Suprapubic skin (tissue), 4 donors: ENCODE data around the gene ROR2. TPM values are rescaled to one million over a fixed set of nuclear protein-coding genes. Genes with fewer than 3 reads are reported as not detected.
"Not testable (repeated sequence)": the region's sequence is repeated elsewhere in the genome, so short reads cannot be mapped to it uniquely, and the experiment has no call there.

ENCODE experiments used
- DNase-seq, 2 donors: peaks; one replicate each; pipeline ENCODE4 v3.0.0-alpha.2; 2019; ENCODE audit warnings: low spot score in 2 of 2
- H3K27ac ChIP-seq: fragments of 200-600 bp; sonication (generic); one replicate; pipeline ENCODE4 v1.5.1; 2019
- H3K27me3 ChIP-seq: fragments of 200-600 bp; sonication (generic); one replicate; pipeline ENCODE4 v1.5.1; 2019
- H3K36me3 ChIP-seq: fragments of 200-600 bp; sonication (generic); one replicate; pipeline ENCODE4 v1.5.1; 2019
- H3K4me1 ChIP-seq: fragments of 200-600 bp; sonication (generic); one replicate; pipeline ENCODE4 v1.5.1; 2019
- H3K4me3 ChIP-seq: fragments of 200-600 bp; sonication (generic); one replicate; pipeline ENCODE4 v1.5.1; 2019; ENCODE audit warnings: mild to moderate bottlenecking
- H3K9me3 ChIP-seq: fragments of 200-600 bp; sonication (generic); one replicate; pipeline ENCODE4 v1.5.1; 2019
- EP300 ChIP-seq: sonication (generic); formaldehyde crosslinking; IDR thresholded peaks from one replicate; pipeline ENCODE4 v1.6.1; 2017; ENCODE audit warnings: antibody characterized with exemption
- POLR2A ChIP-seq, 2 donors: fragments of 450-650 bp; IDR thresholded peaks; one replicate each; pipeline ENCODE4 v1.6.1; 2017; ENCODE audit warnings: antibody characterized with exemption in 2 of 2, mild to moderate bottlenecking in 2 of 2, moderate library complexity in 2 of 2
- POLR2AphosphoS5 ChIP-seq, 3 donors: sonication (generic); formaldehyde crosslinking; IDR thresholded peaks; one replicate each; pipeline ENCODE4 v1.6.1; 2017; ENCODE audit warnings: antibody characterized with exemption in 3 of 3
- WGBS: methylation state at CpG from one replicate; pipeline ENCODE4 v1.1.5; 2018; 5-methylcytosine and 5-hydroxymethylcytosine counted together
- total RNA-seq, 4 donors: library from RNA; depleted of rRNA; stranded (reverse); fragments of >200 nt; gene quantifications; one replicate each; pipeline ENCODE4 v1.1.0, GENCODE V29; 2016
- TF ChIP-seq, protein P1 (sequence below), 2 donors: fragments of 200-600 bp in 1 of 2; fragments of 450-650 bp in 1 of 2; sonication (generic) in 1 of 2; IDR thresholded peaks; one replicate each; pipeline ENCODE4 v1.5.1; 2016 to 2019; ENCODE audit warnings: antibody characterized with exemption in 2 of 2, mild to moderate bottlenecking in 1 of 2, moderate library complexity in 1 of 2

Gene ROR2
- total RNA-seq, 4 donors from 2014 or later = 3.3 to 7.3 (median 5.0) TPM

DNA sequence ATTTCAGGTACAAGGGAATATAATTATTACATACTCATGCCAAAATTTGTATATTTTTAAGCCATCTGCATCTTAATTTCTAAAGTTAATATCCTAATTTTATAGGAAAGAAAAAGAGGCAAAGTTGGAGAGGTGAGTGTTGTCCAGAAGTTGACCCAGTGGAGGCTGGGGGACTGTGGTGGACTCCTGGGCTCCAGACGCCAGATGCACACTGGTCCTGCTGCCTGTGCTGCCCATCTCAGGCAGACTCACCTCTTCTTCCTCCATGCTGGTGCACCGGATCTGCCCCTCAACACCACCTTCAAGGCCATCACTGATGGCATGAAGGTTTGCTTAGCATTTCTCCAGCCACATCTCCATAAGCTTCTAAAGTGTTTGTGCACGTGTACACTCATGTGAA is 305.6 kb downstream of the ROR2 start:
- 87% methylated on average over 3 of the region's 3 CpGs for WGBS
- no peak for TF ChIP-seq EP300

DNA sequence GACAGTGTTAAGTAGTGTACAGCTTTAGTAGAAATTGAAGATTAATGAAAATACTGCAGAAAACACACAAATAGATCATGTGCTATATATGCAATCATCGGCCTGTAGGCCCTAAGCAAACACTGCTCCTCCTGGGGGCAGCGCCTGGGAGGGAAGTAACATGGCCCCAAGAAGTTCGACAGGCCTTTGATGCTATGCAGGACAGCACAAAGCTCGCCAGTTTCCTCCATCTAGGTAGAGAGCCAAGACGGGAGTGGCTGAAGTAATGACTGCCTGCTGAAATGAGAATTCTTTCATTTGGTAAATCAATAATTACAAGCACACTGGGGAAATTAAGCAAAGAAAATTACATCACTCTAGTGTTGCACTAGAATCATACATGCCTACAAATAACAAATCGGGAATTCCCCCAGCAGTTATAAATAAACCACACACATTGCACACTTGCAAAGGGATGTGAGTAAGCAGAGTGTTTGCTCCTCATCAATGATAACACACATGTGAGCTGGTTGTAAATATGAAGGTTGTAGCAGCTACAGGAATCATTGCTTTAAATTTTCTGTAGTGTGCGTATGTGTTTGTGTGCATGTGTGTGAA is 306.4 kb downstream of the ROR2 start:
- TF ChIP-seq POLR2AphosphoS5 (IDR thresholded peaks at IDR 0.05) (no peak), POLR2A (IDR thresholded peaks at IDR 0.05) (no peak), EP300 (no peak)
- TF ChIP-seq, protein P1, sequence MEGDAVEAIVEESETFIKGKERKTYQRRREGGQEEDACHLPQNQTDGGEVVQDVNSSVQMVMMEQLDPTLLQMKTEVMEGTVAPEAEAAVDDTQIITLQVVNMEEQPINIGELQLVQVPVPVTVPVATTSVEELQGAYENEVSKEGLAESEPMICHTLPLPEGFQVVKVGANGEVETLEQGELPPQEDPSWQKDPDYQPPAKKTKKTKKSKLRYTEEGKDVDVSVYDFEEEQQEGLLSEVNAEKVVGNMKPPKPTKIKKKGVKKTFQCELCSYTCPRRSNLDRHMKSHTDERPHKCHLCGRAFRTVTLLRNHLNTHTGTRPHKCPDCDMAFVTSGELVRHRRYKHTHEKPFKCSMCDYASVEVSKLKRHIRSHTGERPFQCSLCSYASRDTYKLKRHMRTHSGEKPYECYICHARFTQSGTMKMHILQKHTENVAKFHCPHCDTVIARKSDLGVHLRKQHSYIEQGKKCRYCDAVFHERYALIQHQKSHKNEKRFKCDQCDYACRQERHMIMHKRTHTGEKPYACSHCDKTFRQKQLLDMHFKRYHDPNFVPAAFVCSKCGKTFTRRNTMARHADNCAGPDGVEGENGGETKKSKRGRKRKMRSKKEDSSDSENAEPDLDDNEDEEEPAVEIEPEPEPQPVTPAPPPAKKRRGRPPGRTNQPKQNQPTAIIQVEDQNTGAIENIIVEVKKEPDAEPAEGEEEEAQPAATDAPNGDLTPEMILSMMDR (IDR thresholded peaks at IDR 0.05) = no peak
- no peaks in the 10 kb centered on the region for H3K36me3 ChIP-seq
- H3K4me3 ChIP-seq = no peak overlapping the region
- H3K4me1 ChIP-seq = no peaks in the 10 kb centered on the region
- DNase-seq = no peak
- peaks cover 8% of the 10 kb centered on the region for H3K27me3 ChIP-seq
- no peak overlapping the region for H3K27ac ChIP-seq
- H3K9me3 ChIP-seq = peaks cover 4% of the 10 kb centered on the region
- WGBS = 63% methylated on average over 7 of the region's 7 CpGs

More for the DNA sequence above, 305.6 kb downstream of the ROR2 start:
- no peak for DNase-seq
- Histone ChIP-seq H3K27me3 (peaks cover 8% of the 10 kb centered on the region), H3K4me1 (no peaks in the 10 kb centered on the region), H3K27ac (no peak overlapping the region), H3K36me3 (no peaks in the 10 kb centered on the region), H3K9me3 (peaks cover 4% of the 10 kb centered on the region), H3K4me3 (no peak overlapping the region)

DNA sequence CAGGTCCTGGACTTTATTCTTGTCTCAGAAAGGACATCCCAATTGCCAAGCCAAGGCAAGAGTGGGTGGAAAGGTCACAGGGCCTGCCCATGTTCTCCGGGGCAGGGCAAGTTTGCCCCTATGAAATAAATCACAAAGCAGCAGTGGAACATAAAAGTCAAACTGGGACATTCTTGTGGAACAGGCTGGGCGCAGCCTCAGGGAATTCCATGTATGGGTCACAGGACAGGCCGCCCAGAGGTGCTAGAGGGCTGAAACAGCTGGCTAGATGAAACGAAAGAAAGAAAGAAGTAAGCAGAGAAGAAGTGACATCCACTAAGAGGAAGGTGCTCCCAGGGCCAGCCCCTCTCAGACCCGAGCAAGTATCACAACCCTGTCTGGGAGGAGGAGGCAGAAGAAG is 307.3 kb downstream of the ROR2 start:
- TF ChIP-seq EP300 (no peak), POLR2AphosphoS5 (IDR thresholded peaks at IDR 0.05) (no peak), POLR2A (IDR thresholded peaks at IDR 0.05) (no peak)
- TF ChIP-seq, protein P1 (IDR thresholded peaks at IDR 0.05) = no peak
- Histone ChIP-seq H3K27ac (no peak overlapping the region), H3K36me3 (no peaks in the 10 kb centered on the region), H3K4me3 (no peak overlapping the region), H3K9me3 (peaks cover 4% of the 10 kb centered on the region), H3K4me1 (no peaks in the 10 kb centered on the region), H3K27me3 (peaks cover 8% of the 10 kb centered on the region)
- no peak for DNase-seq
- WGBS = 82% methylated on average over 5 of the region's 5 CpGs

DNA sequence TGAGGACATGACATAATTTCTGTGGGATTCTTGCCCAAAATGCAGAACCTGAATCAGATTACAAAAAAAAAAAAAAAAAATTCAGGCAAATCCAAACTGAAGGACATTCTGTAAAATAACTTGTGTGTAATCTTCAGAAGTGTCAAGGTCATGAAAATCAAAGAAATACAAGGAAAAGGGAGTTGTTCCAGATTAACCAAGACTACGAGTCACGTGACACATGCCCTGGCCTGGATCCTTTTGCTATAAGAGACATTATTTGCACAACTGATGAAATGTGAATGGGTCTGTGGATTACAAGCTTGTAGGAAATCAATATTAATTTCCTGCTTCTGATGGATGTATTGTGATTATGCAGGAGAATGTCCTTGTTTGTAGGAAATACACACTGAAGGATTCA is 309.6 kb downstream of the ROR2 start:
- Histone ChIP-seq H3K36me3 (no peaks in the 10 kb centered on the region), H3K27ac (no peak overlapping the region), H3K4me1 (no peaks in the 10 kb centered on the region), H3K4me3 (no peak overlapping the region), H3K27me3 (no peaks in the 10 kb centered on the region), H3K9me3 (peaks cover 4% of the 10 kb centered on the region)
- no peak for TF ChIP-seq POLR2A (IDR thresholded peaks at IDR 0.05)
- DNase-seq = no peak
- 95% methylated on average over 2 of the region's 2 CpGs for whole genome bisulfite sequencing

DNA sequence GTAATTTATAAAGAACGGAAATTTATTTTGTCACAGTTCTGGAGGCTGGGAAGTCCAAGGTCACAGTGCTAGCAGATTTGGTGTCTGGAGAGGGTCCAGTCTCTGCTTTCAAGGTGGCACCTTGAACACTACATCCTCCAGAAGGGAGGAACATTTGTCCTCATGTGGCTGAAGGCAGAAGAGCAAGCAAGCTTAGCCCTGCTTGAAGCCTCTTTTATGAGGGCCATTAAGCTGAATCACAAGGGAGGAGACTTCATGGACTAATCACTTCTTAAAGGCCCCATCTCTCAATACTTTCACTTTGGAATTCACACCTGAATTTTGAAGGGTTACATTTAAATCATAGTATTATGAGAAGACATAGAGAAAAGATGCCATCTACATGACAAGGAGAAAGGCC is 311.0 kb downstream of the ROR2 start:
- Histone ChIP-seq H3K4me1 (no peaks in the 10 kb centered on the region), H3K4me3 (no peak overlapping the region), H3K27me3 (peaks cover 4% of the 10 kb centered on the region), H3K27ac (no peak overlapping the region), H3K9me3 (peaks cover 4% of the 10 kb centered on the region), H3K36me3 (no peaks in the 10 kb centered on the region)
- TF ChIP-seq, protein P1 (IDR thresholded peaks at IDR 0.05) = no peak
- TF ChIP-seq POLR2A (IDR thresholded peaks at IDR 0.05) (no peak), EP300 (no peak), POLR2AphosphoS5 (IDR thresholded peaks at IDR 0.05) (no peak)
- WGBS = 100% methylated on average over 1 of the region's 1 CpG
- no peak for DNase-seq

DNA sequence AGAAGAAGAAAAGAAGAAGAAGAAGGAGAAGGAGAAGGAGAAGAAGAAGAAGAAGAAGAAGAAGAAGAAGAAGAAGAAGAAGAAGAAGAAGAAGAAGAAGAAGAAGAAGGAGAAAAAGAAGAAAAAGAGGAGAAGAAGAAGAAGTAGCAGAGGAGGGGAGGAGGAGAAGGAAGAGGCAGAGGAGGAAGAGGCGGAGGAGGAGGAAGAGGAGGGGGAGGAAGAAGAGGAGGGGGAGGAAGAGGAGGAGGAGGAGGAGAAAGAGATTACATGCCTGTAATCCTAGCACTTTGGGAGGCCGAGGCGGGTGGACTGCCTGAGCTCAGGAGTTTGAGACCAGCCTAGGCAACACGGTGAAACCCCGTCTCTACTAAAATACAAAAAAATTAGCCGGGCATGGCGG is 315.2 kb downstream of the ROR2 start:
- H3K27ac ChIP-seq, H3K36me3 ChIP-seq, H3K4me3 ChIP-seq, DNase-seq, H3K9me3 ChIP-seq, H3K27me3 ChIP-seq, H3K4me1 ChIP-seq: not testable (repeated sequence)
- WGBS = 94% methylated on average over 7 of the region's 7 CpGs

DNA sequence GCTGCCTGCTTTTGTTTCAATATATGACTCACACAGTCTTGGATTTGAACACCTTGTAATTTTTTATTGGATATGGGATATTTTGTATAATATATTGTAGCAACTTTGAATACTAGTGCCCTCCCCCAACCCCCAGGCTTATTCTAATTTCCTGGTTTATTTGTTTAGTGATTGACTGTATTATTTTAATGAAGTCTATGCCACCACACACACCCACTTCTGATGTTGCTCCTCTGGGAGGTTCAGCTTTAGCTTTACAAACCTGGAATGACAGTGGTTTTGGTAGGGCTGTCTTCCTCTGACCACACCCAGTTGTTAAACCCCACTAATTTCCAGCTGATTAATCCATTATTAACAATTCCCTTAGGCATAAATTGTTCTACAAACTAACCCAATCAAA is 320.3 kb downstream of the ROR2 start:
- no peak overlapping the region for H3K4me3 ChIP-seq
- no peaks in the 10 kb centered on the region for H3K36me3 ChIP-seq
- no peaks in the 10 kb centered on the region for H3K4me1 ChIP-seq
- no peaks in the 10 kb centered on the region for H3K9me3 ChIP-seq
- TF ChIP-seq EP300 (no peak), POLR2AphosphoS5 (IDR thresholded peaks at IDR 0.05) (no peak), POLR2A (IDR thresholded peaks at IDR 0.05) (no peak)
- TF ChIP-seq, protein P1 (IDR thresholded peaks at IDR 0.05) = no peak
- H3K27me3 ChIP-seq = peaks cover 7% of the 10 kb centered on the region
- DNase-seq = no peak
- no peak overlapping the region for H3K27ac ChIP-seq
